Measurements from ENCODE around the gene KRT86.
A peak's percentile ranks its signal among the peaks of the same experiment; 100 is the strongest.

The KRT86 gene

GRCh38 chr12:52260361-52261207 lies 13.9 kb upstream of the KRT86 start:
- in situ Hi-C loops (cut with HindIII; ENCODE audit: low pct_ligation_motif_present, low pct_unique_long_range_greater_than_20kb, low sequenced_read_pairs): no loop called here
- no peak for DNase-seq

- no peak for DNase-seq
- in situ Hi-C loops (cut with HindIII; ENCODE audit: low pct_ligation_motif_present, low pct_unique_long_range_greater_than_20kb, low sequenced_read_pairs): no loop called here
These were observed 13.3 kb upstream of the KRT86 start for GRCh38 chr12:52261208-52261484.

GRCh38 chr12:52262286-52262685 lies 12.2 kb upstream of the KRT86 start:
- no peak for DNase-seq
- in situ Hi-C loops (cut with HindIII; ENCODE audit: low pct_ligation_motif_present, low pct_unique_long_range_greater_than_20kb, low sequenced_read_pairs): no loop called here

- in situ Hi-C loops (cut with HindIII; ENCODE audit: low pct_ligation_motif_present, low pct_unique_long_range_greater_than_20kb, low sequenced_read_pairs): no loop called here
- no peak for DNase-seq
These were observed 10.5 kb upstream of the KRT86 start for GRCh38 chr12:52263761-52264434.

GRCh38 chr12:52264435-52264825 lies 10.0 kb upstream of the KRT86 start:
- in situ Hi-C loops (cut with HindIII; ENCODE audit: low pct_ligation_motif_present, low pct_unique_long_range_greater_than_20kb, low sequenced_read_pairs): no loop called here
- no peak for DNase-seq

GRCh38 chr12:52266514-52266913 lies 7.9 kb upstream of the KRT86 start:
- in situ Hi-C loops (cut with HindIII; ENCODE audit: low pct_ligation_motif_present, low pct_unique_long_range_greater_than_20kb, low sequenced_read_pairs): no loop called here
- no peak for DNase-seq

GRCh38 chr12:52267266-52267665 lies 7.2 kb upstream of the KRT86 start:
- DNase-seq: no peak
- in situ Hi-C loops (cut with HindIII; ENCODE audit: low pct_ligation_motif_present, low pct_unique_long_range_greater_than_20kb, low sequenced_read_pairs): no loop called here

GRCh38 chr12:52267699-52268098 lies 6.7 kb upstream of the KRT86 start:
- no peak for DNase-seq
- in situ Hi-C loops (cut with HindIII; ENCODE audit: low pct_ligation_motif_present, low pct_unique_long_range_greater_than_20kb, low sequenced_read_pairs): no loop called here

- in situ Hi-C loops (cut with HindIII; ENCODE audit: low pct_ligation_motif_present, low pct_unique_long_range_greater_than_20kb, low sequenced_read_pairs): no loop called here
- DNase-seq: no peak
These were observed 6.2 kb upstream of the KRT86 start for GRCh38 chr12:52268212-52268611.

- in situ Hi-C loops (cut with HindIII; ENCODE audit: low pct_ligation_motif_present, low pct_unique_long_range_greater_than_20kb, low sequenced_read_pairs): no loop called here
- DNase-seq: no peak
These were observed 3.8 kb upstream of the KRT86 start for GRCh38 chr12:52270541-52271070.

- no peak for DNase-seq
These were observed 3.3 kb upstream of the KRT86 start for GRCh38 chr12:52271158-52271557.

GRCh38 chr12:52275686-52276085 lies 1.2 kb downstream of the KRT86 start:
- in situ Hi-C loops (cut with HindIII; ENCODE audit: low pct_ligation_motif_present, low pct_unique_long_range_greater_than_20kb, low sequenced_read_pairs): no loop called here
- DNase-seq: no peak

More at GRCh38 chr12:52271158-52271557, 3.3 kb upstream of the KRT86 start:
- in situ Hi-C loops (cut with HindIII; ENCODE audit: low pct_ligation_motif_present, low pct_unique_long_range_greater_than_20kb, low sequenced_read_pairs): no loop called here

- in situ Hi-C loops (cut with HindIII; ENCODE audit: low pct_ligation_motif_present, low pct_unique_long_range_greater_than_20kb, low sequenced_read_pairs): no loop called here
- DNase-seq: no peak
These were observed 3.2 kb downstream of the KRT86 start for GRCh38 chr12:52277486-52278245.

- DNase-seq: peak; percentile 94
- in situ Hi-C loops (cut with HindIII; ENCODE audit: low pct_ligation_motif_present, low pct_unique_long_range_greater_than_20kb, low sequenced_read_pairs): no loop called here
These were observed 4.4 kb downstream of the KRT86 start for GRCh38 chr12:52278575-52279421.

- in situ Hi-C loops (cut with HindIII; ENCODE audit: low pct_ligation_motif_present, low pct_unique_long_range_greater_than_20kb, low sequenced_read_pairs): no loop called here
- DNase-seq: peak; percentile 96
These were observed 5.2 kb downstream of the KRT86 start for GRCh38 chr12:52279422-52280318.

GRCh38 chr12:52280319-52280795 lies 5.9 kb downstream of the KRT86 start:
- in situ Hi-C loops (cut with HindIII; ENCODE audit: low pct_ligation_motif_present, low pct_unique_long_range_greater_than_20kb, low sequenced_read_pairs): no loop called here
- peak; percentile 99 for DNase-seq

- DNase-seq: peak; percentile 100
- in situ Hi-C loops (cut with HindIII; ENCODE audit: low pct_ligation_motif_present, low pct_unique_long_range_greater_than_20kb, low sequenced_read_pairs): no loop called here
These were observed 6.5 kb downstream of the KRT86 start for GRCh38 chr12:52280796-52281560.
